Nephron (organoid): ENCODE data around the gene DTX3L.

ENCODE experiments used
- H3K27ac Mint-ChIP-seq, 3 experiments: 2 replicates each; pipeline ENCODE4 v1.8.0; 2020; ENCODE audit warnings: mixed read lengths in 3 of 3, mild to moderate bottlenecking in 2 of 3, moderate library complexity in 1 of 3
- H3K27me3 Mint-ChIP-seq: 2 replicates; pipeline ENCODE4 v1.8.0; 2021; ENCODE audit warnings: low read depth, mild to moderate bottlenecking, moderate library complexity, mixed read lengths
- H3K36me3 Mint-ChIP-seq: 2 replicates; pipeline ENCODE4 v1.8.0; 2020; ENCODE audit warnings: low read depth, mixed read lengths
- H3K4me1 Mint-ChIP-seq: 2 replicates; pipeline ENCODE4 v1.8.0; 2020; ENCODE audit warnings: mixed read lengths
- H3K4me3 Mint-ChIP-seq, 3 experiments: 2 replicates each; pipeline ENCODE4 v1.8.0; 2020; ENCODE audit warnings: mild to moderate bottlenecking in 3 of 3, mixed read lengths in 3 of 3, moderate library complexity in 2 of 3
- H3K9me3 Mint-ChIP-seq: 2 replicates; pipeline ENCODE4 v1.8.0; 2020; ENCODE audit warnings: mixed read lengths
- TF ChIP-seq, protein P1 (sequence below), 3 experiments: fragments of 200-600 bp; sonication (generic); IDR thresholded peaks; one replicate each; pipeline ENCODE4 v1.5.0; 2021; ENCODE audit warnings: antibody characterized with exemption in 3 of 3; ENCODE audit not compliant: unreplicated experiment in 3 of 3

The DTX3L gene

DNA sequence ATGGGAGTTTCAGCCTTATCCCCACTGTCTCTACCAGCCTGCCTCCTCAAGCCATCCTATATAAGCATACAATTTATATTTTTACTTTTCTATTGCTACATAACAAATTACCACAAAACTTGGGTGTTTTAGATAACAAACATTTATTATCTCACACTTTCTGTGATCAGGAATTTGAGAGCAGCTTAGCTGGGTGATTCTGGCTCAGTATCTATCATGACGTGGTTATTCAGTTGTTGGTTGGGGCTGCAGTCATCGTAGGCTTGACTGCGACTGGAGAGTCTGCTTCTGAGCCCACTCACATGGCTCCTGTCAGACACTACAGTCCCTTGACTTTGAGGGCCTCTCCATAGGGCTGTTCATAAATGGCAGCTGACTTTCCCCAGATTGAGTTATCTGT is 34.0 kb downstream of the DTX3L start:
- no peaks in the 10 kb centered on the region for H3K4me1 Mint-ChIP-seq
- H3K4me3 Mint-ChIP-seq: no peak overlapping the region
- no peaks in the 10 kb centered on the region for H3K36me3 Mint-ChIP-seq
- TF ChIP-seq, protein P1, sequence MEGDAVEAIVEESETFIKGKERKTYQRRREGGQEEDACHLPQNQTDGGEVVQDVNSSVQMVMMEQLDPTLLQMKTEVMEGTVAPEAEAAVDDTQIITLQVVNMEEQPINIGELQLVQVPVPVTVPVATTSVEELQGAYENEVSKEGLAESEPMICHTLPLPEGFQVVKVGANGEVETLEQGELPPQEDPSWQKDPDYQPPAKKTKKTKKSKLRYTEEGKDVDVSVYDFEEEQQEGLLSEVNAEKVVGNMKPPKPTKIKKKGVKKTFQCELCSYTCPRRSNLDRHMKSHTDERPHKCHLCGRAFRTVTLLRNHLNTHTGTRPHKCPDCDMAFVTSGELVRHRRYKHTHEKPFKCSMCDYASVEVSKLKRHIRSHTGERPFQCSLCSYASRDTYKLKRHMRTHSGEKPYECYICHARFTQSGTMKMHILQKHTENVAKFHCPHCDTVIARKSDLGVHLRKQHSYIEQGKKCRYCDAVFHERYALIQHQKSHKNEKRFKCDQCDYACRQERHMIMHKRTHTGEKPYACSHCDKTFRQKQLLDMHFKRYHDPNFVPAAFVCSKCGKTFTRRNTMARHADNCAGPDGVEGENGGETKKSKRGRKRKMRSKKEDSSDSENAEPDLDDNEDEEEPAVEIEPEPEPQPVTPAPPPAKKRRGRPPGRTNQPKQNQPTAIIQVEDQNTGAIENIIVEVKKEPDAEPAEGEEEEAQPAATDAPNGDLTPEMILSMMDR (IDR thresholded peaks at IDR 0.05; ENCODE audit: unreplicated experiment in 3 of 3): no peak
- H3K27me3 Mint-ChIP-seq: peaks cover 3% of the 10 kb centered on the region
- no peak overlapping the region for H3K27ac Mint-ChIP-seq
- no peaks in the 10 kb centered on the region for H3K9me3 Mint-ChIP-seq

DNA sequence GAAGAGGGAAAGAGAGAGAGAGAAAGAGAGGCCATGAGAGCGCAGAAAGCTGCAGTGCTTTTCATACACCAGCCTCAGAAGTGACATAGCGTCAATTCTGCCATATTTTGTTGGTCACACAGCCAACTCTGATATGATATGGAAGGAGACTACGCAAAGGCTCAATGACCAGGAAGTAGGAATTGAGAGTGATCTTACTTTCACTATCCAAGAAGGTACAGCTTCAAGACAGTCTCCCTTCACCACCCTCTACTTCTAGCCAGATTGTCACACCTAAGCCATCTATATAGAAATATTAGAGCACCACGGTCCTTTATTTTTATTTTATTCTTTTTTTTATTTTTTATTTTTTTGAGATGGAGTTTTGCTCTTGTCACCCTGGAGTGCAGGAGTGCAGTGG is 34.4 kb downstream of the DTX3L start:
- no peak overlapping the region for H3K27ac Mint-ChIP-seq
- no peaks in the 10 kb centered on the region for H3K36me3 Mint-ChIP-seq

DNA sequence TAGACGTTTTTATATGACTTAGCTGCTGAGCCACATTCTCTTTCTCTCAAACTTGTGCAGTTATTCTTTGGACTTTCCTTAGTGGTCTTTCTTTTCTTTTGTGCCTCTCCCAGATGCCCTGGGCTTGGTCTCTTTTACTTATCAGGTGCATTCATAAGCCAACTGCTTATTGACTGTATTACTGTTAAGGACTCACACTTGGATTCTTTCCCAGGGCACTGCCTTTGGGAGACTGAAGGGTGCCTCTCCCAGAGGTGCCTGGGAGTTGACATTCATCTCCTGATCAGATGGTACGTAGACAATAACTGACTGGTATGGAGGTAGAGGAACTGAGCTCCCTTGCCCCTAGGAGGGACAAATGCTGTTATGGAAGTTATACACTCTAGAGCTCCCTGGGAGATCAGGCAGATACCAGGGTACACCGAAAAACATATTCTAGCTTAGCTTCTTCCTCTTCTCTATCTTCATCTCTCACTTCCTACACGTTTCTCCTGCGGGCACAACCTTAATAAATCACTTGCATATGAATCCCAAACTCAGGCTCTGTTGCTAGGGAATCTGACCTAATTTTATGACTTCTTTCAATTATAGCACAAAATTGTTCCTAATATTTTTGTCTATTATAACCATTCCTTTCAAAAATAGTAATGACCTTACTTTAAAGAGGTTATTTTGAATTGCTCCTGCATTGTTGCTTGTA is 38.0 kb downstream of the DTX3L start:
- Mint-ChIP-seq H3K27ac (no peak overlapping the region), H3K4me1 (no peaks in the 10 kb centered on the region), H3K4me3 (no peak overlapping the region), H3K27me3 (peaks cover 3% of the 10 kb centered on the region), H3K9me3 (no peaks in the 10 kb centered on the region), H3K36me3 (no peaks in the 10 kb centered on the region)
- TF ChIP-seq, protein P1 (IDR thresholded peaks at IDR 0.05; ENCODE audit: unreplicated experiment in 3 of 3): no peak

More for the DNA sequence above, 34.4 kb downstream of the DTX3L start:
- H3K9me3 Mint-ChIP-seq: no peaks in the 10 kb centered on the region
- peaks cover 3% of the 10 kb centered on the region for H3K27me3 Mint-ChIP-seq
- H3K4me3 Mint-ChIP-seq: no peak overlapping the region
- H3K4me1 Mint-ChIP-seq: no peaks in the 10 kb centered on the region
- TF ChIP-seq, protein P1 (IDR thresholded peaks at IDR 0.05; ENCODE audit: unreplicated experiment in 3 of 3): no peak

DNA sequence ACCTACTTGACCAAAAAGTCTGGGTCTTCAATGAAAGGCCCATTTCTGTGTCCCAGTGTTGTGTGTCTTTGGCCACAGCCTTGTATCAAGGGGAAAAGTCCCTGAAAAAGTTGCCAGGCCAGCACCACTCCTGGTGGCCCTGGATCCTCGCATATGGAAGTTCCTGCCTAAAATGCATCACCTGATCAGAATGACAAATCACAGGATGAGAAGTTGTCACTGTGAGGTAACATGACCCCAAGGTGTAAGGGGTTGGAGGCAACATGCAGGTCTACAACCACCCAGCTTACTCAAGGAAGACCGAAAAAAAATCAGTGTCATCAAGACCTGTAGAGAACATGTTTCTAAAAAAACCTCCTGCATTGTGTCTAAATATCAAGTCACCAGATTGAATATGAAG is 38.9 kb downstream of the DTX3L start:
- H3K27ac Mint-ChIP-seq: no peak overlapping the region
- TF ChIP-seq, protein P1 (IDR thresholded peaks at IDR 0.05; ENCODE audit: unreplicated experiment in 3 of 3): no peak
- no peaks in the 10 kb centered on the region for H3K36me3 Mint-ChIP-seq
- H3K9me3 Mint-ChIP-seq: no peaks in the 10 kb centered on the region
- peaks cover 3% of the 10 kb centered on the region for H3K27me3 Mint-ChIP-seq
- no peak overlapping the region for H3K4me3 Mint-ChIP-seq
- no peaks in the 10 kb centered on the region for H3K4me1 Mint-ChIP-seq

DNA sequence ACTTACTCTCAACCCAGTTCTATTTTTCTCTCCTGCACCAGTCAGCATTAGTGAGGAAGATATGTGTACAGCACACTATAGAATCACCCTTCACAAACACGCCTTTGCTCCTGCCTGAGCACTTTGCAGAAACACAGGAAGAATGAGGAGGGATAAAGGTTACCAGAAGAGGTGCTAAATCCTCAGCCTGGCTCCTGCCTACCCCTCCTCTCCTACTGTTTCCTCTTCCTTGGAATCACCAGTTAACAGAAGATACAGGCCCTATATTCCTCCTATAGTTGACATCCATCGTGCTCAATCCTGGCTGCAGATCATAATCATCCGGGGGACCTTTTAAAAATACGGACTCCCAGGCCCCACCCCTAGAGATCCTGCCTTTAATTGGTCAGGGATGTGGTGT is 42.2 kb downstream of the DTX3L start:
- TF ChIP-seq, protein P1 (IDR thresholded peaks at IDR 0.05; ENCODE audit: unreplicated experiment in 3 of 3): no peak
- Mint-ChIP-seq H3K27me3 (peaks cover 3% of the 10 kb centered on the region), H3K36me3 (no peaks in the 10 kb centered on the region), H3K4me1 (no peaks in the 10 kb centered on the region), H3K9me3 (no peaks in the 10 kb centered on the region), H3K27ac (no peak overlapping the region), H3K4me3 (no peak overlapping the region)

DNA sequence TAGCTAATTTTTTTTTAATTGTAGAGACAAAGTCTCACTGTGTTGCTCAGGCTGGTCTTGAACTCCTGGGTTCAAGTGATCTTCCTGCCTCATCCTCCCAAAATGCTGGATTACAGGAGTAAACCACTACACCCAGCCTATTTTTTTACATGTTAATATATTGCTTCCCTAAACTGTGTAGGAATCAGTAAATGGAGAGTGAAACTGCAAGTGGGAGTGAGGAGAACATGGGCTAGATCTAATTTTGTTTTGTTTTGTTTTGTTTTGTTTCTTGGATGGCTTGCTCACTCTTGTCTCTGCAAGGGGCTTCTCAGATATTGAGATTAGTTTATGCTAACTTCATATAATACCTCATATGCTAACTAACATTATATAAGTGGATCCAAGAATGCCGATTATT is 44.8 kb downstream of the DTX3L start:
- TF ChIP-seq, protein P1 (IDR thresholded peaks at IDR 0.05; ENCODE audit: unreplicated experiment in 3 of 3): no peak
- Mint-ChIP-seq H3K27ac (no peak overlapping the region), H3K27me3 (no peaks in the 10 kb centered on the region), H3K4me3 (no peak overlapping the region), H3K36me3 (no peaks in the 10 kb centered on the region), H3K9me3 (no peaks in the 10 kb centered on the region), H3K4me1 (no peaks in the 10 kb centered on the region)
